Right lobe of liver (tissue), 4 donors: Measurements from ENCODE around the gene LSM6.

ENCODE experiments used
- CTCF ChIP-seq, 4 donors: fragments of 200-600 bp in 3 of 4; fragments of 450-650 bp in 1 of 4; IDR thresholded peaks; one replicate each; pipeline versions ENCODE4 v1.5.1 to v1.8.0; 2016 to 2022; ENCODE audit warnings: antibody characterized with exemption in 4 of 4, mild to moderate bottlenecking in 2 of 4
- POLR2A ChIP-seq: fragments of 450-650 bp; IDR thresholded peaks from one replicate; pipeline ENCODE4 v1.6.1; 2017; ENCODE audit warnings: antibody characterized with exemption, mild to moderate bottlenecking
- donor health status: DM: no; HTN: no; CAD: no.
- donor health status: DM: no; HTN: no; CAD: no.
- donor health status: DM: no; HTN: yes; CAD: no.

GRCh38 chr4:146214238-146214637 is 38.7 kb downstream of the LSM6 start, which contains the start of gene REELD1:
- TF ChIP-seq CTCF (IDR thresholded peaks at IDR 0.05) = no peak
- no peak for TF ChIP-seq POLR2A
